CD4-positive, alpha-beta T cell (primary cell): ENCODE data around the gene ARFGEF3. TPM values are rescaled to one million over a fixed set of nuclear protein-coding genes. Genes with fewer than 3 reads are reported as not detected.

Experiments
- ATAC-seq: fragments of 200-7000 bp; cut with Tn5 transposase; one replicate; pipeline ENCODE4 v1.10.0; 2022; ENCODE audit warnings: mild to moderate bottlenecking; ENCODE audit not compliant: poor library complexity
- CTCF ChIA-PET: fragments of 350-600 bp; sonication (Branson Sonifier 250); formaldehyde crosslinking; loops from one replicate; lab custom pipeline; 2021; ENCODE audit warnings: antibody characterized with exemption, inconsistent platforms; lab: Charles Lee
- POLR2A ChIA-PET: fragments of 350-600 bp; sonication (Branson Sonifier 250); formaldehyde crosslinking; loops from one replicate; lab custom pipeline; 2021; ENCODE audit warnings: antibody characterized with exemption, inconsistent platforms; lab: Charles Lee
- DNase-seq, 14 experiments: peaks; one replicate each; pipeline ENCODE4 v3.0.0-alpha.2; 2013 to 2020; ENCODE audit warnings: mixed read lengths in 2 of 14
- H3K27ac ChIP-seq, 2 donors: one replicate each; pipeline versions ENCODE4 v1.5.1 to v1.7.0; 2013; ENCODE audit warnings: low read length in 2 of 2, low read depth in 1 of 2, mild to moderate bottlenecking in 1 of 2
- H3K27me3 ChIP-seq, 2 experiments: 1 replicate in 1 of 2; 2 replicates in 1 of 2; pipeline versions ENCODE4 v1.6.1 to v1.7.0; 2013; ENCODE audit warnings: low read length in 2 of 2, control low read depth in 1 of 2, mild to moderate bottlenecking in 1 of 2, moderate library complexity in 1 of 2; ENCODE audit not compliant: insufficient read depth in 2 of 2, control insufficient read depth in 1 of 2
- H3K36me3 ChIP-seq: one replicate; pipeline ENCODE4 v1.6.1; 2013; ENCODE audit warnings: low read length, control low read depth; ENCODE audit not compliant: insufficient read depth
- H3K4me1 ChIP-seq: one replicate; pipeline ENCODE4 v1.6.1; 2013; ENCODE audit warnings: low read length, control low read depth; ENCODE audit not compliant: insufficient read depth
- H3K4me3 ChIP-seq: one replicate; pipeline ENCODE4 v1.5.1; 2013; ENCODE audit warnings: mild to moderate bottlenecking, low read length, moderate library complexity
- H3K9me3 ChIP-seq, 2 experiments: 1 replicate in 1 of 2; 2 replicates in 1 of 2; pipeline versions ENCODE4 v1.6.1 to v1.7.0; 2013; ENCODE audit warnings: low read length in 2 of 2, mild to moderate bottlenecking in 2 of 2, control low read depth in 1 of 2, moderate library complexity in 1 of 2; ENCODE audit not compliant: control insufficient read depth in 1 of 2, insufficient read depth in 1 of 2
- H3K27ac Mint-ChIP-seq: one replicate; pipeline ENCODE4 v1.8.0; 2020; ENCODE audit warnings: mixed read lengths
- H3K27me3 Mint-ChIP-seq: one replicate; pipeline ENCODE4 v1.8.0; 2021; ENCODE audit warnings: mixed read lengths
- H3K36me3 Mint-ChIP-seq: one replicate; pipeline ENCODE4 v1.8.0; 2021; ENCODE audit warnings: low read depth, mixed read lengths
- H3K4me1 Mint-ChIP-seq: one replicate; pipeline ENCODE4 v1.8.0; 2021; ENCODE audit warnings: low read depth, mixed read lengths
- H3K4me3 Mint-ChIP-seq: one replicate; pipeline ENCODE4 v1.8.0; 2020; ENCODE audit warnings: mild to moderate bottlenecking, mixed read lengths
- H3K9me3 Mint-ChIP-seq: one replicate; pipeline ENCODE4 v1.8.0; 2020; ENCODE audit warnings: mixed read lengths
- intact Hi-C, 2 experiments: fragments of 100-400 bp; cut with DNase I in 1 of 2; cut with micrococcal nuclease in 1 of 2; formaldehyde crosslinking; loops; one replicate each; pipeline versions ENCODE4 v1.15.1 to v1.9.0; 2023 to 2025; cut with DNase I, micrococcal nuclease
- total RNA-seq, 174 experiments: library from RNA in 2 of 174; stranded (reverse) in 2 of 174; gene quantifications; one replicate each; pipeline ENCODE4 v1.2.3 and lab custom pipeline; 2021 to 2026
- TF ChIP-seq, protein P1 (sequence below): fragments of 200-600 bp; IDR thresholded peaks from one replicate; pipeline ENCODE4 v1.8.0; 2022; ENCODE audit warnings: antibody characterized with exemption, mild to moderate bottlenecking

ARFGEF3 gene
- total RNA-seq, 2 experiments from 2014 or later = not detected

DNA sequence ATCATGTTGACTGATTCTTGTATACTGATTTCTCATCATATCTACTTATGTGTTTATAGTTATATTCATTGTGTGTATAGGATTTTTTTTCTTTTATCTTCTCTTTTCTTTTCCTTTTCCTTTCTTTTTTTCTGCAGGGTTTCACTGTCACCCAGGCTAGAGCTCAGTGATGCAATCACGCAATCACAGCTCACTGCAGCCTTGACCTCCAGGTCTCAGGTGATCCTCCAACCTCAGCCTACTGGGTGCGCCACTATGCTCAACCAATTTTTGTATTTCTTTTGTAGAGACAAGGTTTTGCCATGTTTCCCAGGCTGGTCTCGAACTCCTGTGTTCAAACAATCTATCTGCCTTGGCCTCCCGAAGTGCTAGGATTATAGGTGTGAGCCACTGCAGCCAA, 58.2 kb downstream of the ARFGEF3 start:
- peaks cover 0 to 3% of the 10 kb centered on the region in 2 experiments for H3K27me3 ChIP-seq
- no peaks in the 10 kb centered on the region for H3K36me3 ChIP-seq
- H3K27ac ChIP-seq = no peak overlapping the region
- no peaks in the 10 kb centered on the region for H3K9me3 ChIP-seq
- Mint-ChIP-seq H3K4me1 (no peaks in the 10 kb centered on the region), H3K27me3 (peaks cover 24% of the 10 kb centered on the region), H3K27ac (no peak overlapping the region), H3K9me3 (no peaks in the 10 kb centered on the region), H3K36me3 (no peaks in the 10 kb centered on the region), H3K4me3 (no peak overlapping the region)
- H3K4me1 ChIP-seq = no peaks in the 10 kb centered on the region
- TF ChIP-seq, protein P1, sequence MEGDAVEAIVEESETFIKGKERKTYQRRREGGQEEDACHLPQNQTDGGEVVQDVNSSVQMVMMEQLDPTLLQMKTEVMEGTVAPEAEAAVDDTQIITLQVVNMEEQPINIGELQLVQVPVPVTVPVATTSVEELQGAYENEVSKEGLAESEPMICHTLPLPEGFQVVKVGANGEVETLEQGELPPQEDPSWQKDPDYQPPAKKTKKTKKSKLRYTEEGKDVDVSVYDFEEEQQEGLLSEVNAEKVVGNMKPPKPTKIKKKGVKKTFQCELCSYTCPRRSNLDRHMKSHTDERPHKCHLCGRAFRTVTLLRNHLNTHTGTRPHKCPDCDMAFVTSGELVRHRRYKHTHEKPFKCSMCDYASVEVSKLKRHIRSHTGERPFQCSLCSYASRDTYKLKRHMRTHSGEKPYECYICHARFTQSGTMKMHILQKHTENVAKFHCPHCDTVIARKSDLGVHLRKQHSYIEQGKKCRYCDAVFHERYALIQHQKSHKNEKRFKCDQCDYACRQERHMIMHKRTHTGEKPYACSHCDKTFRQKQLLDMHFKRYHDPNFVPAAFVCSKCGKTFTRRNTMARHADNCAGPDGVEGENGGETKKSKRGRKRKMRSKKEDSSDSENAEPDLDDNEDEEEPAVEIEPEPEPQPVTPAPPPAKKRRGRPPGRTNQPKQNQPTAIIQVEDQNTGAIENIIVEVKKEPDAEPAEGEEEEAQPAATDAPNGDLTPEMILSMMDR = no peak
- ATAC-seq (no peak), DNase-seq (no peak)
- ChIA-PET POLR2A (no interaction called here), CTCF (no interaction called here)
- H3K4me3 ChIP-seq = no peak overlapping the region
- intact Hi-C loops = no loop called here

DNA sequence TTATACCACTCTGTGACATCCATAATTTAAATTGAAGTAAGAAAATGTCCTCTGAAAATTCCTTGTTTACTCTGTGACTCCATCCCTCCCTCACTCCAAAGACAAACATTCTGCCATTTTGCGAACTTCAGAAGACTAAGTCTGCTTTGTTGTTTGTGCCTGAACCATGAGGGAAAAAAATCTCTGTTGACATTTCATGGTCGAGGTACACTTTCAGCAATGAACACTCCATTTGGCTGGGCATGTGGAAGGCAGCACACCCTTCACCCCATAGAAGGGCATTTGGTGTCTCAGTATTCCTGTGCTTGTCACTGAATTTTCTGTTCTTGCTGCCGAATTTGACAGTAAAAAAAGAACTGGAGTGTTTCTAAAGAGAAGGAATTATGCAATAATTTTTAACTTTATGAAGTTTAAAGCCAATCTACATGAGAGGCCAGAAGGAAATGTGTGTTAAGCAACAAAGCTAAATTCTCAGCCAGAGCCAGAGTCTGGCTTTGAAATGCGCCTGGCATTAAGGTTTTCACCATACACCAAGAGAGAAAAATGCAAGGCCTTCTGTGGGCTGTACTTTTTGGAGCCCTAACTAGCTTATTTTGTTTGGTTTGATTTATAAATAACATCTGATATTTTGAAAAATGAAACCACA, 61.3 kb downstream of the ARFGEF3 start:
- DNase-seq (no peak), ATAC-seq (no peak)
- H3K27me3 Mint-ChIP-seq = peaks cover 13% of the 10 kb centered on the region
- H3K4me1 ChIP-seq = no peaks in the 10 kb centered on the region
- no peaks in the 10 kb centered on the region for H3K9me3 Mint-ChIP-seq
- H3K27ac Mint-ChIP-seq = no peak overlapping the region
- H3K27ac ChIP-seq = no peak overlapping the region
- POLR2A ChIA-PET = no interaction called here
- no peaks in the 10 kb centered on the region for H3K36me3 ChIP-seq
- no peak overlapping the region for H3K4me3 ChIP-seq
- intact Hi-C loops = no loop called here
- no peaks in the 10 kb centered on the region for H3K4me1 Mint-ChIP-seq
- no peaks in the 10 kb centered on the region for H3K36me3 Mint-ChIP-seq
- TF ChIP-seq, protein P1 = no peak
- CTCF ChIA-PET = no interaction called here
- H3K4me3 Mint-ChIP-seq = no peak overlapping the region
- H3K27me3 ChIP-seq = peaks cover 0 to 7% of the 10 kb centered on the region in 2 experiments
- H3K9me3 ChIP-seq = no peaks in the 10 kb centered on the region

DNA sequence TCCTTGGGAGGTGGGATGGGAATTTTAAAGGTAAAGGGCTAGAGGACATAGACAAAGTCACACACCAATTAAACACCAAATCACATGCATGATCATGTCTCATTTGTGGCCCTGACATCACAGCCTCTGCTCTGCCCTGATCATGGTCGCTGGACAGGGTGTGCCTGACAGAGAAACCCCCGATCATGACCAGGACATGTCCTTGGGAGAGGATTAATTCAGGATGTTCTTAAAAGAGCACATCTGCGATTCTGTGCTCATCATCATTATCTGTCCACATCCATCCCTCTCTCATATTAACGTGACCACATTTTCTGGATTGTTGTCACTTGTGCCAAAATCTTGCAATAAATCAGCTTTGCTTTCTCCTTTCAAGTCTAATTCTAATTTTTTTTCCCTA, 64.2 kb downstream of the ARFGEF3 start:
- H3K36me3 Mint-ChIP-seq = no peaks in the 10 kb centered on the region

More for the DNA sequence above, 64.2 kb downstream of the ARFGEF3 start:
- Mint-ChIP-seq H3K9me3 (no peaks in the 10 kb centered on the region), H3K27ac (no peak overlapping the region), H3K4me3 (no peak overlapping the region), H3K27me3 (peaks cover 25% of the 10 kb centered on the region), H3K4me1 (no peaks in the 10 kb centered on the region)
- Histone ChIP-seq H3K9me3 (no peaks in the 10 kb centered on the region), H3K4me3 (no peak overlapping the region), H3K4me1 (no peaks in the 10 kb centered on the region), H3K27me3 (peaks cover 0 to 6% of the 10 kb centered on the region in 2 experiments), H3K36me3 (no peaks in the 10 kb centered on the region), H3K27ac (no peak overlapping the region)
- intact Hi-C loops = no loop called here
- ChIA-PET CTCF (no interaction called here), POLR2A (no interaction called here)
- DNase-seq (no peak), ATAC-seq (no peak)
- TF ChIP-seq, protein P1 = no peak
